ENCODE measurements around the gene RSF1. TPM values are rescaled to one million over a fixed set of nuclear protein-coding genes. Genes with fewer than 3 reads are reported as not detected.

The RSF1 gene
- total and polyA plus RNA-seq, 2 experiments from 2014 or later: 51.2 to 188 TPM

GRCh38 chr11:77642228-77642627 lies 178.3 kb downstream of the RSF1 start (continued):
- TF ChIP-seq ETS1 (IDR thresholded peaks at IDR 0.05): no peak
- no peak for TF ChIP-seq ZNF462 (CRISPR knock-in tag; IDR thresholded peaks at IDR 0.05)

- Histone ChIP-seq H3K27me3 (ENCODE audit: insufficient read depth) (no peaks in the 10 kb centered on the region), H3K4me3 (peak within 1 kb of the TSS; percentile 78), H2AFZ (peak within 1 kb of the TSS; percentile 67), H3K79me2 (replicated peaks; ENCODE audit: insufficient read depth) (peaks cover 50% of the 10 kb centered on the region), H3K9me2 (ENCODE audit: insufficient read depth) (no peaks in the 10 kb centered on the region), H3K4me1 (ENCODE audit: insufficient read depth) (peaks cover 7% of the 10 kb centered on the region; the same call in 1 of the 2 replicates), H3K36me3 (ENCODE audit: insufficient read depth) (no peaks in the 10 kb centered on the region), H4K20me1 (replicated peaks; ENCODE audit: insufficient read depth) (peaks cover 9% of the 10 kb centered on the region; the same call in 1 of the 2 replicates), H3F3A (replicated peaks; ENCODE audit: low read depth) (no peaks in the 10 kb centered on the region), H3K27ac (ENCODE audit: low read depth) (peak within 1 kb of the TSS; percentile 76), H3K4me2 (peak within 1 kb of the TSS; percentile 78)
- Mint-ChIP-seq H3K27ac (peak within 1 kb of the TSS; percentile 96), H3K4me3 (peak within 1 kb of the TSS; percentile 88), H3K4me1 (peaks cover 17% of the 10 kb centered on the region), H3K27me3 (ENCODE audit: insufficient read depth, low read depth, poor library complexity) (peaks cover 3% of the 10 kb centered on the region), H3K36me3 (ENCODE audit: low read depth) (peaks cover 23% of the 10 kb centered on the region), H3K9me3 (no peaks in the 10 kb centered on the region; the same call in 1 of the 3 replicates)
- peak; percentile 98 for ATAC-seq
- DNase-seq (ENCODE audit: low spot score): peak; percentile 95
- TF ChIP-seq EZH2 (IDR thresholded peaks at IDR 0.05; ENCODE audit: low read depth, unreplicated experiment) (no peak), STAT1 (IDR thresholded peaks at IDR 0.05; ENCODE audit: unreplicated experiment) (no peak), POLR2AphosphoS5 (IDR thresholded peaks at IDR 0.05; ENCODE audit: low read depth) (peak; percentile 91), ZNF331 (CRISPR knock-in tag; IDR thresholded peaks at IDR 0.05; ENCODE audit: low read depth) (no peak), EZH2phosphoT487 (IDR thresholded peaks at IDR 0.05; ENCODE audit: unreplicated experiment) (no peak), ZNF462 (CRISPR knock-in tag; IDR thresholded peaks at IDR 0.05) (no peak)
These were observed 183.0 kb downstream of the RSF1 start, which contains the start of gene CLNS1A for GRCh38 chr11:77637345-77638165. TSS of gene CLNS1A (minus strand) at chr11:77637794. CDS start at chr11:77637714, 80 bp downstream.

Data from GM23338 (cell line).